ENCODE results near the gene USP7.

DNA sequence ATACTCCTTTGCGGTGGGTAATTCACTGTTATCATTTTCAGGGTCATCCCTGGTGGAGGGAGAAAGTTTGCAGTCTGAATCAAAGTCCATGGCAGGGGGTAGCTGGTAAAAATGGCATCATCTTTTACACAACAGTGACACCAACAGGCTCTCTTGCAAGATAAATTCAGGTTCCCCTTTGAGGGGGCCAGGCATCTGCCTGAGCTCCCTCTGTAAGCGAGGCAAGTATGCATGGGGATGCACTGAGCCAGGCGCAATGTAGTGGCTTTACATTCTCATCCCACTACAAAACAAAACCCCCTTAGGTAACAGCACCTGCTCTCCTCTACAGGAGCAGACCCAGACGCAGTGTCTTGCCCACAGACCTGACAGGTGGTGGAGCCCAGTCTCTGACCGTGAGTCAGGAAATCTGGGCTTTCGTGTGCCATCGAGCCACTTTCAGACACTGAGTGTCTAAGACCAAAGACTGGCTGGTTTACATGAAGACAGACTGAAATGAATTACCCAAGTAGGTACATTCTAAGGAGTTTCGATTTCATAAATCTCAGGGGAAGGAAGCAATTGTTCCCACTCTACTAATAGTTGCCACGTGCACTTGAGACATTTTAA, 63.9 kb downstream of the USP7 start:
- TF ChIP-seq POLR2A (IDR thresholded peaks at IDR 0.05) = no peak
- TF ChIP-seq, protein P1, sequence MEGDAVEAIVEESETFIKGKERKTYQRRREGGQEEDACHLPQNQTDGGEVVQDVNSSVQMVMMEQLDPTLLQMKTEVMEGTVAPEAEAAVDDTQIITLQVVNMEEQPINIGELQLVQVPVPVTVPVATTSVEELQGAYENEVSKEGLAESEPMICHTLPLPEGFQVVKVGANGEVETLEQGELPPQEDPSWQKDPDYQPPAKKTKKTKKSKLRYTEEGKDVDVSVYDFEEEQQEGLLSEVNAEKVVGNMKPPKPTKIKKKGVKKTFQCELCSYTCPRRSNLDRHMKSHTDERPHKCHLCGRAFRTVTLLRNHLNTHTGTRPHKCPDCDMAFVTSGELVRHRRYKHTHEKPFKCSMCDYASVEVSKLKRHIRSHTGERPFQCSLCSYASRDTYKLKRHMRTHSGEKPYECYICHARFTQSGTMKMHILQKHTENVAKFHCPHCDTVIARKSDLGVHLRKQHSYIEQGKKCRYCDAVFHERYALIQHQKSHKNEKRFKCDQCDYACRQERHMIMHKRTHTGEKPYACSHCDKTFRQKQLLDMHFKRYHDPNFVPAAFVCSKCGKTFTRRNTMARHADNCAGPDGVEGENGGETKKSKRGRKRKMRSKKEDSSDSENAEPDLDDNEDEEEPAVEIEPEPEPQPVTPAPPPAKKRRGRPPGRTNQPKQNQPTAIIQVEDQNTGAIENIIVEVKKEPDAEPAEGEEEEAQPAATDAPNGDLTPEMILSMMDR (IDR thresholded peaks at IDR 0.05) = no peak

Measured in Peyer's patch (tissue), 4 donors.